A549 (cell line): ENCODE measurements around the gene UNC79. TPM values are rescaled to one million over a fixed set of nuclear protein-coding genes. Genes with fewer than 3 reads are reported as not detected.
"Not testable (repeated sequence)": the region's sequence is repeated elsewhere in the genome, so short reads cannot be mapped to it uniquely, and the experiment has no call there.

ENCODE experiments used
- ATAC-seq, 2 experiments: fragments of 200-7000 bp in 1 of 2; fragments of >200 bp in 1 of 2; cut with Nextera tagmentation in 1 of 2; cut with Tn5 transposase in 1 of 2; 3 replicates each; pipeline versions ENCODE4 v1.8.0 to v1.9.1; 2018 to 2020; ENCODE audit warnings: mild to moderate bottlenecking in 1 of 2, moderate library complexity in 1 of 2
- CTCF ChIA-PET: fragments of 300-600 bp; sonication (Branson Sonifier 250); formaldehyde crosslinking; extraction: SDS; loops from one replicate; lab custom pipeline; 2021; ENCODE audit warnings: antibody characterized with exemption, inconsistent platforms; lab: Yijun Ruan, JAX
- POLR2A ChIA-PET: fragments of 350-600 bp; formaldehyde crosslinking; extraction: SDS; loops from one replicate; lab custom pipeline; 2021; ENCODE audit warnings: antibody characterized with exemption, inconsistent platforms; lab: Yijun Ruan, JAX
- DNase-seq, 2 experiments: peaks; one replicate each; pipeline versions ENCODE4 v3.0.0 to v3.0.0-alpha.2; 2011 to 2016; ENCODE audit warnings: low read depth in 1 of 2, low spot score in 1 of 2
- FAIRE-seq: peaks from 2 replicates; lab custom pipeline; 2011; peaks lifted over from hg19 to GRCh38; lab: Jason Lieb, UNC
- H3K27ac ChIP-seq, 2 experiments: fragments of >200 bp; sonication (Bioruptor Twin); formaldehyde crosslinking; 3 replicates each; pipeline ENCODE4 v1.5.1; 2016 to 2017
- H3K4me1 ChIP-seq: fragments of >200 bp; sonication (Bioruptor Twin); formaldehyde crosslinking; 3 replicates; pipeline ENCODE4 v1.6.1; 2016
- H3K4me2 ChIP-seq: fragments of >200 bp; sonication (Bioruptor Twin); formaldehyde crosslinking; 3 replicates; pipeline ENCODE4 v1.6.1; 2016
- H3K4me3 ChIP-seq: fragments of >200 bp; sonication (Bioruptor Twin); formaldehyde crosslinking; 3 replicates; pipeline ENCODE4 v1.5.1; 2016
- H3K9me3 ChIP-seq: fragments of >200 bp; sonication (Bioruptor Twin); formaldehyde crosslinking; 3 replicates; pipeline ENCODE4 v1.6.1; 2016
- CBX8 ChIP-seq: fragments of 200-600 bp; sonication (generic); IDR thresholded peaks from 2 replicates; pipeline ENCODE4 v1.6.1; 2016
- CHD2 ChIP-seq: fragments of 150-350 bp; IDR thresholded peaks from 2 replicates; pipeline ENCODE4 v1.6.1; 2014; ENCODE audit warnings: low read length; ENCODE audit not compliant: partially characterized antibody
- E2F6 ChIP-seq: IDR thresholded peaks from 2 replicates; pipeline ENCODE4 v1.6.1; 2012; ENCODE audit warnings: low read depth, borderline replicate concordance
- EHF ChIP-seq: fragments of 250-450 bp; sonication (Bioruptor Pico); IDR thresholded peaks from 2 replicates; pipeline ENCODE4 v1.5.0; 2020; ENCODE audit warnings: mild to moderate bottlenecking
- EHMT2 ChIP-seq: fragments of 200-600 bp; sonication (generic); IDR thresholded peaks from 2 replicates; pipeline ENCODE4 v1.6.1; 2016; ENCODE audit warnings: antibody characterized with exemption, low read depth, mild to moderate bottlenecking, moderate library complexity
- EP300 ChIP-seq, 2 experiments: fragments of >200 bp; sonication (Bioruptor Twin); formaldehyde crosslinking; IDR thresholded peaks; 2 replicates in 1 of 2; 3 replicates in 1 of 2; pipeline ENCODE4 v1.6.1; 2016 to 2017
- HOXA7 ChIP-seq: fragments of 250-450 bp; sonication (Bioruptor Pico); IDR thresholded peaks from 2 replicates; pipeline ENCODE4 v1.5.0; 2020; ENCODE audit warnings: mild to moderate bottlenecking, moderate library complexity
- HOXB5 ChIP-seq: fragments of 250-450 bp; sonication (Bioruptor Pico); IDR thresholded peaks from 2 replicates; pipeline ENCODE4 v1.5.0; 2020; ENCODE audit warnings: mild to moderate bottlenecking, moderate library complexity
- JUNB ChIP-seq: fragments of >200 bp; sonication (Bioruptor Twin); formaldehyde crosslinking; IDR thresholded peaks from 2 replicates; pipeline ENCODE4 v1.6.1; 2016
- KDM5A ChIP-seq: fragments of 200-600 bp; sonication (generic); IDR thresholded peaks from 2 replicates; pipeline ENCODE4 v1.6.1; 2016; ENCODE audit warnings: antibody characterized with exemption, mild to moderate bottlenecking
- MAFK ChIP-seq: fragments of 450-650 bp; IDR thresholded peaks from 2 replicates; pipeline ENCODE4 v1.6.1; 2014; ENCODE audit not compliant: partially characterized antibody
- MAZ ChIP-seq: fragments of 150-350 bp; IDR thresholded peaks from 2 replicates; pipeline ENCODE4 v1.6.1; 2014; ENCODE audit warnings: antibody characterized with exemption, low read depth, low read length, borderline replicate concordance
- NR3C1 ChIP-seq: fragments of >200 bp; sonication (Bioruptor Twin); formaldehyde crosslinking; IDR thresholded peaks from 3 replicates; pipeline ENCODE4 v1.6.1; 2017
- POLR2A ChIP-seq: IDR thresholded peaks from 2 replicates; pipeline ENCODE4 v1.6.1; 2012; ENCODE audit warnings: mild to moderate bottlenecking, low read length
- RAD21 ChIP-seq, 2 experiments: fragments of >200 bp in 1 of 2; sonication (Bioruptor Twin) in 1 of 2; formaldehyde crosslinking in 1 of 2; IDR thresholded peaks in 1 of 2; conservative IDR thresholded peaks in 1 of 2; 2 replicates in 1 of 2; 3 replicates in 1 of 2; pipeline ENCODE4 v1.6.1; 2012 to 2018; ENCODE audit warnings: inconsistent platforms in 1 of 2
- SREBF2 ChIP-seq: fragments of 450-650 bp; IDR thresholded peaks from 2 replicates; pipeline ENCODE4 v1.6.1; 2014; ENCODE audit warnings: mild to moderate bottlenecking, moderate library complexity
- USF2 ChIP-seq: fragments of 450-650 bp; IDR thresholded peaks from 2 replicates; pipeline ENCODE4 v1.6.1; 2014; ENCODE audit warnings: antibody characterized with exemption
- ZNF302 ChIP-seq: fragments of 250-450 bp; sonication (Bioruptor Pico); IDR thresholded peaks from 2 replicates; pipeline ENCODE4 v1.9.0; 2021; ENCODE audit warnings: inconsistent platforms, mild to moderate bottlenecking, moderate library complexity
- WGBS: methylation state at CpG from one replicate; pipeline ENCODE4 v1.1.6; 2017; ENCODE audit errors: missing lambda C conversion rate; 5-methylcytosine and 5-hydroxymethylcytosine counted together
- polyA plus RNA-seq, 4 experiments: library from polyadenylated mRNA; depleted of rRNA in 3 of 4; stranded (reverse); fragments of >200 nt; fragmentation: RNase III in 1 of 4; extraction: RNeasy Plus Mini Kit Qiagen cat#74134 plus additional on column Dnase treatment in 1 of 4; gene quantifications; 2 replicates in 3 of 4; 3 replicates in 1 of 4; pipeline ENCODE4 v1.2.3, GENCODE V29; 2011 to 2017

Gene UNC79
- polyA plus RNA-seq, 2 of the 4 experiments (the other 2 are of a cell fraction) = 0.01 TPM

GRCh38 chr14:93493054-93493453, 62.3 kb downstream of the UNC79 start:
- Histone ChIP-seq H3K9me3 (no peaks in the 10 kb centered on the region), H3K4me1 (no peaks in the 10 kb centered on the region), H3K4me2 (no peak overlapping the region), H3K4me3 (no peak overlapping the region), H3K27ac (no peak overlapping the region)
- ChIA-PET POLR2A (no interaction called here), CTCF (interaction anchor here (1.4 kb wide), 1 partner anchor 17 kb away, joined by 3 read pairs; no protein-coding TSS in a partner anchor)
- WGBS = 19% methylated on average over 5 of the region's 5 CpGs
- FAIRE-seq (no peak), ATAC-seq (no peak), DNase-seq (no peak)
- no peak for TF ChIP-seq MAZ
- TF ChIP-seq MAFK = no peak
- no peak for TF ChIP-seq EHF (CRISPR knock-in tag)
- no peak for TF ChIP-seq HOXA7 (CRISPR knock-in tag)
- TF ChIP-seq EP300 (IDR thresholded peaks at IDR 0.05) = no peak

GRCh38 chr14:93493622-93494021, 62.9 kb downstream of the UNC79 start:
- H3K4me2 ChIP-seq, H3K4me3 ChIP-seq, H3K9me3 ChIP-seq, H3K27ac ChIP-seq, DNase-seq, H3K4me1 ChIP-seq, FAIRE-seq, ATAC-seq, POLR2A ChIA-PET: not testable (repeated sequence)
- CTCF ChIA-PET = interaction anchor here (1.4 kb wide), 1 partner anchor 17 kb away, joined by 3 read pairs; no protein-coding TSS in a partner anchor
- whole genome bisulfite sequencing = 45% methylated on average over 2 of the region's 2 CpGs

DNA sequence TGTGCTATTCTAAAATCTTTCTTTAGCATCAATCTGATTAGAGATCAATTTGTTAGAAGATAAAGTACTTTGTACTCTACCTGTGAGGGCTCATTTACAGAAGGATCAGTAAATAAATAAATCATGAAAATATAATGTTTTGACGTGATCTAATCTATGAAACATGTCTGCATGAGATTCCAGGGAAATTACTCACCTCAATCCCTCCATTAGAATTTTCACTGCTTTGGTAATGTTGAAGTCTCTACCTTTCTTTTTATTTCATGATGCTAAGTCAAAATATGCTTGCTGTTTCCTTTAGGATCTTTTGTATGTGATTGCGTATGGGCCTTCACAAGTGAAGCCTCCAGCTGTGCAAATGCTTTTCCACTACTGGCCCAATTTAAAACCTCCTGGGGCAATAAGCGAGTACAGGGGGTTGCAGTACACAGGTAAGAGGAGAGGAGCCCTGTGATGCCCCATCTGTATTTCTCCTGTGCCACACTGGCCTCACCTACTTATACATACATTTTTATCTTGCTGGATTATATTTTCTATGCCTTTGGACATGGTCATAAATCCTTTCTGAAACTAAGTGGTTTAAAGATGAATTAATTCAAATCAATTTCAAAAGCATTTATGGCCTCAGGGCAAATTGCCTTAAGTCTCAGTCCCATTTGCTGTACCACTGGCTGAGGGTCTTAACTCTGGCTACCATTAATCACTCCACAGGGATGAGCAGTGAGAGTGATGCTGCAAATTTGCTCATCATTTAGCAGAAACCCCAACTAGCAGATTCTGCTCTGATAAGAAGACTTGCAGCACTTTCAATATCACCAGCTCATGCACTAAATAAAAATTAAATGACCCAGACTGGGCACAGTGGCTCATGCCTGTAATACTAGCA, 66.4 kb downstream of the UNC79 start:
- CTCF ChIA-PET = no interaction called here
- 38% methylated on average over 3 of the region's 3 CpGs for WGBS
- DNase-seq (no peak), FAIRE-seq (no peak), ATAC-seq (no peak)
- no peak overlapping the region for H3K4me3 ChIP-seq
- TF ChIP-seq CBX8 (no peak), ZNF302 (CRISPR knock-in tag) (no peak), KDM5A (no peak), E2F6 (no peak), CHD2 (no peak), USF2 (no peak), EHMT2 (no peak), NR3C1 (no peak), EHF (CRISPR knock-in tag) (no peak), SREBF2 (no peak), JUNB (no peak), POLR2A (no peak), HOXB5 (CRISPR knock-in tag) (no peak)
- H3K9me3 ChIP-seq = no peaks in the 10 kb centered on the region
- H3K4me2 ChIP-seq = no peak overlapping the region
- POLR2A ChIA-PET = no interaction called here
- H3K27ac ChIP-seq = no peak overlapping the region
- H3K4me1 ChIP-seq = no peaks in the 10 kb centered on the region

DNA sequence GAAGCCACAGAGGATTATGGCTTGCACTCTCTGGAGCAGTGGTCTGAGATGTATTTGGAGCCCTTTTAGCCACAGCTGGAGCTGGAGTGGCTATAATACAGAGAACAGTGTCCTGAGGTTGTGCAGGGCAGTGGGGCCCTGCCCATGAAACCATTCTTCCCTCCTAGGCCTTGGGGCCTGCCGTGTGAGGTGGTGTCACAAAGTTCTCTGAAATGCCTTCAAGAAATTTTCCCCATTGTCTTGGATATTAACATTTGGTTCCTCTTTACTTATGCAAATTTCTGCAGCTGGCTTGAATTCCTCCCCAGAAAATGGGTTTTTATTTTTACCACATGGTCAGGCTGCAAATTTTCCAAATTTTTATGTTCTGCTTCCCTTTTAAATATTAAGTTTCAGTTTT, 79.3 kb downstream of the UNC79 start:
- no peak overlapping the region for H3K4me3 ChIP-seq
- H3K4me1 ChIP-seq = no peaks in the 10 kb centered on the region
- WGBS = 5% methylated on average over 1 of the region's 1 CpG
- H3K4me2 ChIP-seq = no peak overlapping the region
- no peak for TF ChIP-seq RAD21 (conservative IDR thresholded peaks at IDR 0.05 in 1 of 2, IDR thresholded peaks at IDR 0.05 in 1 of 2)
- no peak for DNase-seq
- no peak overlapping the region for H3K27ac ChIP-seq
- CTCF ChIA-PET = interaction anchor here (1.1 kb wide), 1 partner anchor 16 kb away, joined by 4 read pairs; no protein-coding TSS in a partner anchor
- POLR2A ChIA-PET = no interaction called here
- no peak for ATAC-seq
- no peak for FAIRE-seq
- peaks cover 2% of the 10 kb centered on the region; the same call in 1 of the 3 replicates for H3K9me3 ChIP-seq
